Thyroid gland (tissue), 4 donors: ENCODE results near the gene LAMC1.

Source experiments
- CTCF ChIP-seq, 6 experiments: fragments of 200-600 bp in 3 of 6; fragments of 450-650 bp in 3 of 6; sonication (generic) in 3 of 6; IDR thresholded peaks; one replicate each; pipeline ENCODE4 v1.5.1; 2016 to 2019; ENCODE audit warnings: antibody characterized with exemption in 6 of 6, mild to moderate bottlenecking in 2 of 6, inconsistent platforms in 1 of 6, moderate library complexity in 1 of 6
- POLR2A ChIP-seq, 2 donors: fragments of 450-650 bp; IDR thresholded peaks; one replicate each; pipeline ENCODE4 v1.6.1; 2017; ENCODE audit warnings: antibody characterized with exemption in 2 of 2, mild to moderate bottlenecking in 2 of 2, moderate library complexity in 1 of 2

DNA sequence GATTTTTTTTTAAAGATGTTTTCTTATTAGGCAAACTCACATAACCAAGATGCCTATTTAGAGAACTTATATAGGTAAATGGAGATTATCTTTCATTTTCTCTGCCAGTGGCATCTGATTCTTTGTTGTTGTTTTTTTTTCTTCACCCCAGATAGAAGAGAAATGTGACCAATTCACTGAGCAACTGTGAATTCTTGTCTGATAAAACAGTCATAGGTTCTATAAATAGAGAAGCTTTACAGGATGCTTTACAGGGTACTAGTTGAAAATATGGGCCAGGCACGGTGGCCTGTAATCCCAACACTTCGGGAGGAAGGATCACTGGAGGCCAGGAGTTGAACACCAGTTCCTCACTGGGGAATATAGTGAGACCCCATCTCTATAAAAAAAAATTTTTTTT lies 112.1 kb downstream of the LAMC1 start:
- TF ChIP-seq POLR2A (IDR thresholded peaks at IDR 0.05) = no peak
- TF ChIP-seq CTCF (IDR thresholded peaks at IDR 0.05) = no peak
